ENCODE measurements around the gene ZSWIM7.
"Not testable (repeated sequence)": the region's sequence is repeated elsewhere in the genome, so short reads cannot be mapped to it uniquely, and the experiment has no call there.

ZSWIM7 gene

GRCh38 chr17:16013943-16014407, 14.5 kb upstream of the ZSWIM7 start:
- H3K27me3 Mint-ChIP-seq, result no peaks in the 10 kb centered on the region
- H3K27ac Mint-ChIP-seq, result no peak overlapping the region
- ATAC-seq (replicated peaks) (no peak), DNase-seq (no peak)
- peaks cover 23 to 30% of the 10 kb centered on the region in 2 donors for H3K36me3 Mint-ChIP-seq
- no peak overlapping the region for H3K4me3 Mint-ChIP-seq
- H3K4me1 Mint-ChIP-seq, result no peaks in the 10 kb centered on the region
- H3K9me3 Mint-ChIP-seq, result no peaks in the 10 kb centered on the region

- no peak for DNase-seq
- Mint-ChIP-seq H3K27me3 (no peaks in the 10 kb centered on the region), H3K36me3 (peaks cover 53 to 56% of the 10 kb centered on the region in 2 donors), H3K4me1 (peaks cover under 1 to 5% of the 10 kb centered on the region in 2 donors), H3K4me3 (no peak overlapping the region), H3K9me3 (no peaks in the 10 kb centered on the region), H3K27ac (no peak overlapping the region)
- no peak for ATAC-seq (replicated peaks)
Observed at GRCh38 chr17:16007439-16007838, 7.9 kb upstream of the ZSWIM7 start.

GRCh38 chr17:16005636-16006035, 6.1 kb upstream of the ZSWIM7 start:
- H3K27me3 Mint-ChIP-seq, result no peaks in the 10 kb centered on the region
- H3K4me3 Mint-ChIP-seq, result no peak overlapping the region
- DNase-seq (no peak), ATAC-seq (replicated peaks) (no peak)
- H3K4me1 Mint-ChIP-seq, result peaks cover 19 to 20% of the 10 kb centered on the region in 2 donors
- H3K9me3 Mint-ChIP-seq, result no peaks in the 10 kb centered on the region
- peaks cover 57 to 62% of the 10 kb centered on the region in 2 donors for H3K36me3 Mint-ChIP-seq
- H3K27ac Mint-ChIP-seq, result no peak overlapping the region

- no peak for ATAC-seq (replicated peaks)
- peaks cover 56 to 64% of the 10 kb centered on the region in 2 donors for H3K36me3 Mint-ChIP-seq
- no peak overlapping the region for H3K27ac Mint-ChIP-seq
- DNase-seq, result no peak
- no peaks in the 10 kb centered on the region for H3K27me3 Mint-ChIP-seq
- H3K4me1 Mint-ChIP-seq, result peaks cover 23 to 31% of the 10 kb centered on the region in 2 donors
- no peak overlapping the region for H3K4me3 Mint-ChIP-seq
- no peaks in the 10 kb centered on the region for H3K9me3 Mint-ChIP-seq
Observed at GRCh38 chr17:16003841-16004240, 4.3 kb upstream of the ZSWIM7 start.

GRCh38 chr17:16002708-16003260, 3.3 kb upstream of the ZSWIM7 start:
- peaks cover 19 to 38% of the 10 kb centered on the region in 2 donors for H3K4me1 Mint-ChIP-seq
- H3K36me3 Mint-ChIP-seq, result peaks cover 46 to 53% of the 10 kb centered on the region in 2 donors
- no peak overlapping the region for H3K27ac Mint-ChIP-seq
- ATAC-seq (replicated peaks), result no peak
- H3K27me3 Mint-ChIP-seq, result no peaks in the 10 kb centered on the region
- no peak overlapping the region for H3K4me3 Mint-ChIP-seq
- no peak for DNase-seq
- no peaks in the 10 kb centered on the region for H3K9me3 Mint-ChIP-seq

- ATAC-seq (replicated peaks) (no peak), DNase-seq (no peak)
- peak overlapping the region; percentile 48 for H3K27ac Mint-ChIP-seq
- peaks cover 40 to 46% of the 10 kb centered on the region in 2 donors for H3K36me3 Mint-ChIP-seq
- no peaks in the 10 kb centered on the region for H3K9me3 Mint-ChIP-seq
- H3K27me3 Mint-ChIP-seq, result no peaks in the 10 kb centered on the region
- peaks cover 19 to 43% of the 10 kb centered on the region in 2 donors for H3K4me1 Mint-ChIP-seq
- peak overlapping the region; percentile 91 to 97 for H3K4me3 Mint-ChIP-seq
Observed at GRCh38 chr17:16001226-16001897, 1.9 kb upstream of the ZSWIM7 start.

GRCh38 chr17:15999974-16000827, 697 bp upstream of the ZSWIM7 start:
- peak; percentile 37 to 53 for ATAC-seq (replicated peaks)
- Mint-ChIP-seq H3K9me3 (no peaks in the 10 kb centered on the region), H3K4me1 (peaks cover 19 to 43% of the 10 kb centered on the region in 2 donors), H3K36me3 (peaks cover 31 to 38% of the 10 kb centered on the region in 2 donors), H3K27ac (peak overlapping the region; percentile 96), H3K4me3 (peak overlapping the region; percentile 91 to 97), H3K27me3 (no peaks in the 10 kb centered on the region)
- no peak for DNase-seq

GRCh38 chr17:15998031-15998562, 1.4 kb downstream of the ZSWIM7 start:
- no peak for DNase-seq
- Mint-ChIP-seq H3K4me1 (peaks cover 17 to 43% of the 10 kb centered on the region in 2 donors), H3K27ac (no peak overlapping the region), H3K36me3 (peaks cover 20 to 26% of the 10 kb centered on the region in 2 donors), H3K27me3 (no peaks in the 10 kb centered on the region), H3K4me3 (peak overlapping the region in 1 of 2 donors; percentile 91), H3K9me3 (no peaks in the 10 kb centered on the region)
- no peak for ATAC-seq (replicated peaks)

GRCh38 chr17:15996322-15996721, 3.2 kb downstream of the ZSWIM7 start:
- Mint-ChIP-seq H3K27ac (no peak overlapping the region), H3K4me3 (no peak overlapping the region), H3K4me1 (peaks cover 9 to 31% of the 10 kb centered on the region in 2 donors), H3K9me3 (no peaks in the 10 kb centered on the region), H3K36me3 (peaks cover 11 to 14% of the 10 kb centered on the region in 2 donors), H3K27me3 (no peaks in the 10 kb centered on the region)
- DNase-seq, result no peak
- ATAC-seq (replicated peaks), result no peak

GRCh38 chr17:15981646-15982580, 17.6 kb downstream of the ZSWIM7 start:
- H3K27ac Mint-ChIP-seq, result no peak overlapping the region
- ATAC-seq (replicated peaks), result peak in 1 of 2 donors; percentile 6
- H3K27me3 Mint-ChIP-seq, result no peaks in the 10 kb centered on the region
- H3K4me3 Mint-ChIP-seq, result no peak overlapping the region
- no peak for DNase-seq
- no peaks in the 10 kb centered on the region for H3K9me3 Mint-ChIP-seq
- peaks cover 14 to 22% of the 10 kb centered on the region in 2 donors for H3K4me1 Mint-ChIP-seq
- peaks cover 33 to 41% of the 10 kb centered on the region in 2 donors for H3K36me3 Mint-ChIP-seq

- ATAC-seq (replicated peaks) (peak; percentile 100), DNase-seq (peak; percentile 11)
- Mint-ChIP-seq H3K9me3 (no peaks in the 10 kb centered on the region), H3K27ac (no peak overlapping the region), H3K4me1 (peaks cover 14 to 22% of the 10 kb centered on the region in 2 donors), H3K4me3 (peak overlapping the region in 1 of 2 donors; percentile 15), H3K27me3 (no peaks in the 10 kb centered on the region), H3K36me3 (peaks cover 37 to 39% of the 10 kb centered on the region in 2 donors)
Observed at GRCh38 chr17:15981208-15981607, 18.3 kb downstream of the ZSWIM7 start.

GRCh38 chr17:15979013-15979412, 20.5 kb downstream of the ZSWIM7 start:
- not testable (repeated sequence) for H3K27me3 Mint-ChIP-seq; H3K9me3 Mint-ChIP-seq; H3K27ac Mint-ChIP-seq; DNase-seq; H3K4me3 Mint-ChIP-seq; ATAC-seq (replicated peaks)
- Mint-ChIP-seq H3K4me1 (peaks cover 14 to 27% of the 10 kb centered on the region in 2 donors), H3K36me3 (peaks cover 39 to 40% of the 10 kb centered on the region in 2 donors)

GRCh38 chr17:15978606-15979005, 20.9 kb downstream of the ZSWIM7 start:
- Mint-ChIP-seq H3K27me3 (no peaks in the 10 kb centered on the region), H3K27ac (no peak overlapping the region), H3K4me3 (no peak overlapping the region), H3K36me3 (peaks cover 36 to 41% of the 10 kb centered on the region in 2 donors), H3K4me1 (peaks cover 14 to 27% of the 10 kb centered on the region in 2 donors), H3K9me3 (no peaks in the 10 kb centered on the region)
- DNase-seq (no peak), ATAC-seq (replicated peaks) (no peak)
